HG03066 (cell line): Measurements from ENCODE around the gene WDR20.

Source experiments
- ATAC-seq: cut with Tn5 transposase; IDR thresholded peaks from one replicate; pipeline ENCODE4 v1.9.1; 2021; ENCODE audit warnings: low read depth; ENCODE audit not compliant: unreplicated experiment

Gene WDR20

DNA sequence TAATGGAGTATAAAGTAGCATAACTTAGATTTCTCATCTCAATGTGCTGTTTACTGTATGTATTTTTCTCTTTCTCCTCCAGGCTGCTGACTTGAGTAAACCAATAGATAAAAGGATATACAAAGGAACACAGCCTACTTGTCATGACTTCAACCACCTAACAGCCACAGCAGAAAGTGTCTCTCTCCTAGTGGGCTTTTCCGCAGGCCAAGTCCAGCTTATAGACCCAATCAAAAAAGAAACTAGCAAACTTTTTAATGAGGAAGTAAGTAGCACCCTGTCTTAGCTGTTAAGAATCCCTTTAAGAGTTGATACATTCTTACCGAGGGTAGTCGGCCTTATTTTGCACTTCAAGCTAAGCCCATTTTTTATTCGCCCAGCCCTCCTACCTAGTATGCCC, 55.2 kb downstream of the WDR20 start:
- ATAC-seq: no peak

DNA sequence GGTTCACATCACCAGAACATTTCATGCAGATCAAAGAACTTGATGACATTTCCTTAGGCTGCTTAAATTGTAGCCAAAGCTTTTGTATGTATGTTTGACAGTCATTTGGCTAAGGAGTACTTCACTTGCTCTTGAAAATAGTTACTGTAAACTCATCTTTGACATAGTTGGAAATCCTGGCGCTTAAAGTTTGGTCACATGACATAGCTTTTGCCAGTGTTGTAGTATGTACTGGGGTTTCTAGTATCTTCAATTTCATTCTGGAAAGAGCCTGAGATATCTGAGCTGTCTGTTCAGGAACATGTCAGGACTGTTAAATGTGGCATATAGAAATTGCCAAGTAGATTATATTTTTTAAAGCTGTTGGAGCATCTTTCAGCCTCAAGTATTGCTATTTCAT, 55.7 kb downstream of the WDR20 start:
- ATAC-seq: no peak

DNA sequence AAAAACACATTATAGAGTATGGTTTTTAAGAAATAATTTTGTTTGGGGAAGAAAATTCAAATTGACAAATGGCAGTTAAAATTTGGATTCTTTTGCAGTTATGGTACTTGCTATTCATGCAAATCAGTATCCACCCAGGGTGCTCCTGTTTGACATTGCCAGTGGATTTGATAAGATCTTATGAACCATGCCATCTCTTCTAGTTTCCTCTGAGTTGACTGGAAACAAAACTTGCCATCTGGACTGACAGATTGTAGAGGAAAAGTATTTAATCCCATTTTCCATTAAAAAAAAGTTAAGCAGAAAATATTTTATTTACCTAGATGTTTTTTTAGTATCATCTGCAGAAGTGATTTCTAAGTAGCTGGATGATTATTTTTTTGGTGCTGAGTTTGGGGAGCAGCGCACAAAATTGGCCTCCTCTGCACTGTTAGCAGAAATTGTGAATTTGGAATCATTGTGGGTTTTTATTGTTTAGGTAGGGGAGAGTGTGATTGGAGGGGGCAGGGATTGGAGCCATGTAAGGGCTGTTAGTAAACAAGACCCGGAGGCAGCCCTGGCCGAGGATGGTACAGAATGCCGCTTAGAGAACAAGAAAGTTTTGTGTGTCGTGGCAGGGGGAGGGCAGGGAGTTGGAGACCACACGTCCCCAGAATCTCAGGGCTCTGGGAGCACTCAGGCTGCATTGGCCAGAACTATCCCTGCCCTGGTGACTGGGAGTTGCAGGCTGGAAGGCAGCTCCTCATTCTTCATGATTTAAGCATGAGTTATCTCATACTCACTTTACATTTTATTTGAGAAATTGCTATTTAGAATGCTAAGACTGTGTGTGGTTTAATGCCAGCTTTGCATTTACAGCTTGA, 56.6 kb downstream of the WDR20 start:
- ATAC-seq: no peak

DNA sequence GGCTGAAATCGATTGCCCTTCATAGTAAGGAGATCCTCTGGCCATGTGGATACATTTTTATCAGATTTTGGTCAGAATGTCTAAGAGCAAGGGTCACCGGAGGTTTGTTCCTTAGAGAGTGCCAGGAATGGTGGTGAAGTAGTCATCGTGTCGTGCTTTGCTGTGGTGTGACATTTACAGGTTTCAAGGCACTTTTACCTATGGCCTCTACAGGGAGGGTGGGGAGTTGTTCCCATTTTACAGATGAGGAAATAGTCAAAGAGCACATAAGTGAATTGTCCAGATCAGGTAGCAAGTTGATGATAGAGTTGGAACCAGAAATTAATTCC, 57.2 kb downstream of the WDR20 start:
- ATAC-seq: no peak

DNA sequence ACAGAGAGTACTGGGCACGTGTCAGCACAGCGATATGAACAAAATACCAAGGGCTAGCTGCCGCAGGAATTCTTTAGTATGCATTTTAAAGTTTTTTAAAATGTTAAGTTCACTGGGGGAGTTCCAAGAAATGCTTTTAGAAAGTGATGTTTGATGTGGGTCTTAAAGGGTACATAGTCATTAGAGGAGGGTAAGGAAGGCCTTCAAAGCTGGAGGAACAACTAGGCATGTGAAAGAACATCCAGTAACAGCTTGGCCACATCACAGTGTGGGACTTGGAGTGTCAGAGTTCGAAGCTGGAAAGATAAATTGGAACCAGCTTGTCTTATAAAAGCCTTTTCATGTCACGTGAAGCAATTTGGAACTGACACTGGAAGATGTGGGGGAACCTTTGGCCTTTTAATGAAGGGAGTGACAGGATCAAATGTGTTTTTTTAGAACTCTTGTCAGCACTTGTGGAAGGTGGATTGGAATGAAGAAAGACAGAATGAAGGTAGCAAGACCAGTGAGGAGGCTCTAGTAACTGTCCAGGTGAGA, 57.7 kb downstream of the WDR20 start:
- ATAC-seq: no peak

DNA sequence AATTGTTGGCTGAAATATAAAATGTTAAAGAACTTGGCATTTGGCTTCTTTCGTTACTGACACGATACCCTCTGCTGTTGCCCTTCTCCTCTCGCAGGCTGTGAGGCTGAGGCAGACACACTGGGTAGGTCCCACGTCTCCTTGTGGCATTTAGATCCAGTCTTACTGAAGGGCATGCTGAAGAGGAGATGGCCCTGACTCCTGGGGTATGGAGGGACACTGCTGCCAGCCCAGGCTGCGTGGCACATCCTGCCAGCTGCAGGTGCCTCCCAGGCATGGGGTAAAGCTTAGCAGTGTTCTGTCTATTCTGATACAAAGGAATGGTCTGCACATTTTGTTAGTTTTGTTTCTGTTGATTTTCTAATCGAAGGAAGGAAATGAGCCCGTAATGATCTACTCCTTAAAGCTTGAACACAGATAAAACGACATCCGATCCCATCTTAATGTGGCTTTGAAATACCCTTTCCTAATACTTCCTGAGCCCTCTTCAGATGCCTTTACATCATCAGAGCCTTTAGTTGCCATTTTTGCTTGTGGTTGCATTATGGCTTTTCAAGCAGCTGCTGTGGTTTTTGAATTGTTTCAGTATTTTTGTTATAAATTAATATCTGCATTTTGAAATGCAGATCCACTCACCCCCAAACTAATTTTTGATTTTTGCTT, 61.1 kb downstream of the WDR20 start:
- ATAC-seq: no peak

DNA sequence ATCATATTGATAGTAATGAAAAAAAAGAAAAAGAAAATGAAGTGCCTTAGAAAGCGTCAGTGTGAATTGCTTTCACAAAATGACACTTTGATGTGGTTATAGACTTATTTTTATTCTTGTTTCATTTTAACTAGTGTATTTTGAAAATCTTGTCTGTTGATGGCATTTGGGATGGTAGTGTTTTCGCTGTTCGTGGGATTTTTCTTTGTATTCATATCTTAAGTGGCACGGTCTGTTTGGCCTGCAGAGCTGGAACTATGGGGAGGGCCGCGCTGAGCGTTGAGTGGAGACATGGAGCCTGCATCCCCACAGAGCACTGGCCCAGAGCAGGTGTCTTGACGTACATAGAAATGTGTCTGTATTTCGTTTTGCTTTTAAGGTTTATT, 61.6 kb downstream of the WDR20 start:
- ATAC-seq: no peak

DNA sequence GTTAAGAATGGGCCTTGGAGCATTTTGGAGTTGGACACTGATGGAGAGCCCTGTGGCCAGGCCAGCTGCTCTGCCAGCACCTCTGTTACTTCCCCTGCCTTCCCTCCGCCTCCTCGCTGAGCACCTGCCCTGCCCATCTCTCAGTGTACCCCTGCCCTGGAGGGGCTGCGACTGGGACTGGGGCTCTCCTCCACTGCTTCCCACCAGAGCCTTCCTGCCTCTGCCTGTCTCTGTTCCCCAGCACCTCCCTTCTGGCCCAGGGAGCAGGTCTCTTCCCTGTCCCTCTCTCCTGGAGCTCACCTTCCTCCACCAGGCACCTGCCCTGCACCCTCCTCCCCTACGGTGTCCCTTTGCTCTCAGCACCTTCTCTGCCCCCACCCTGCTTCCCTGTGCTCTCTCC, 62.1 kb downstream of the WDR20 start:
- no peak for ATAC-seq

DNA sequence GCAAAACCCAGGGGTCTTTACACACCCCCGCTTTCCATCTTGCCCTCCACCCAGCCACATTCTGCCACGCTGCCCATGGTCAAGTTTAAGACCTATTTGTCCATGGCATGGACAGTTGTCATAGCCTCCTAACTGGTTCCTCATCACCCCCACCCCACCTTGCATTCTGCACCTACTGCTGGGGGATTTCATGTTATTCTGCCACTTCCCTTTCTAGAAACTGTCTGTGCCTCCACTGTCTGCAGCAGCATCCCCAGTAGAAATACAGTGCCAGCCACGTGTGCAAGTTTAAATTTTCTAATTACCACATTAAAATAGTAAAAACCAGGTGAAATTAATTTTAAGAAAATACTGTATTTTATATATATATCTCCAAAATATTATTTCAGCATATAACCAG, 63.2 kb downstream of the WDR20 start:
- ATAC-seq: no peak

DNA sequence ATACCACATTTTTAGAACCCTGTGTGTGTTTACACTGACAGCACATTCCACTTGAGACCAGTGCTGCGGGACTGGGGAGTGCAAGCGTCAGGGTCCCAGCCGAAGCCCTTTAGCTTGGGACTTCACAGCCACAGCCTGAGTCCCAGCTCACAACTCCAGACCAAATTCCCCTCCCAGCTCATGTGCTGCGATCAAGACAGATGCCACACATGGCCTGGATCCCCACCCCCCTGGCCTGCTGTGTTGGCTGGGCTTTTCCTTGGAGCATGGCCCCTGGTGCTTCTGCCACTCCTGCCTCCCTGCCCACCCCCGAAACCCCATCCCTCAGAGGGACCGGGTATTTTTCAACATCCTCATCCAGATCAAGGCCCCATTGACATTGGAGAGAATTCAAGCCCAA, 63.7 kb downstream of the WDR20 start:
- no peak for ATAC-seq

DNA sequence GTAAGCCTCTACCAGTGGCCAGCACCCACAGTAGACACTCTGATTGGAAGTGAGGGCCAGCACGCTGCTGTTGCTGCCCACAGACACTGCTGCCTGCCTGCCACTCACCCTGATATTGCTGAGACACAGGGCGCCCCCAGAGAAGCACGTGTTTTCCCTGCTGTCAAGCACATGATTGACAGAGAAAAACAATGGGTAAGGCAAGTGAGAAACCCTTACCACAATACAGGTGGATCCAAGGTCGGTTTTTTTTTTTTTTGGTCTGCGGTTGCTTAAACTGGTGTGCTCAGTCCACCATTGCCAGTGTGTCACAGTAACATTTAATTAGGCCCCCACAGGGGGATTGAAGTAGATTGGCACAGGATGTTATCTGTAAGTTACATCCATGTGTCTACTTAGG, 65.9 kb downstream of the WDR20 start:
- ATAC-seq: no peak

DNA sequence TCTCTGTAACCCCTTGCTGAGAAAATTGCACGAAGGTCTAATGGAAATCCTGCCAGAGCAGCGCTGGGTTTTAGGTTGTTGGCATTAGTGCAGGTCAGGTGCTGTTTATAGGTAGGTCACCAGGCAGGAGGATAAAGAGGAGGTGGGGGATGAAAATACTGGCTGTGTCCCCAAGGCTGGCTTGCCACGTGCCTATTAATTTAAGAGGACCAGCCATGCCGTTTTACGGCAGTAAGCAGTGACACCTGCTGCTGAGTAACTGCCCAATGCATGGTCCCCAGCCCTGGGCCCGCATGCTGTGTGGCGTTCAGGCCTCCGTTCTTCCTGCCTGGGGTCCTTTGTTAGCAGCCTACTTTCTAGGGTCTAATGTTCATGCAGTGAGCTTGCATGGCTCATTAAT, 67.2 kb downstream of the WDR20 start:
- no peak for ATAC-seq

DNA sequence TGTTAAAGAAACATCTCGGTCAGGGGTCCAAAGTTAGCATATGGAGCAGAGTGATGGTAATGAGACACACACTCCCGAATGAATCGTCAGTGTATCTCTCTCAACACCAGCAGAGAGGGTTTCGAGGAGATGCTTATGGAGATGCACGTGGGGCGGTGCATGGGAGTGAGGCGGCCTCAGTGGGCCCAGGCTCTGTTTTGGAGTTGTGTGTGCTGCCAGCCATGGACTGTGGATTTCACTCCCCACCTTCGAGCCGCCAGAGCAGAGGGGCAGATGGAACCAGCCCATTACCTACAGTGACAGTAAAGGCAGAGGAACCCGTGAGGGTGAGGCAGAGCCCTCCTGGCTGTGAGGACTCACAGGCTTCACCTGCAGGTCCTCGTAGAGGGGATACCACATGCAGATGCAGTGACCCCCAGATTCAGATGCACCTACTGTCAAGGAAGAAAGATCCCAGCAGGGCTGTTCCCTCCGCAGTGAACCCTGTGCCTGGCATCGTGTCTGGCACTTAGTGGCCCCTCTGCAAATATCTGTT, 68.2 kb downstream of the WDR20 start:
- ATAC-seq: no peak

DNA sequence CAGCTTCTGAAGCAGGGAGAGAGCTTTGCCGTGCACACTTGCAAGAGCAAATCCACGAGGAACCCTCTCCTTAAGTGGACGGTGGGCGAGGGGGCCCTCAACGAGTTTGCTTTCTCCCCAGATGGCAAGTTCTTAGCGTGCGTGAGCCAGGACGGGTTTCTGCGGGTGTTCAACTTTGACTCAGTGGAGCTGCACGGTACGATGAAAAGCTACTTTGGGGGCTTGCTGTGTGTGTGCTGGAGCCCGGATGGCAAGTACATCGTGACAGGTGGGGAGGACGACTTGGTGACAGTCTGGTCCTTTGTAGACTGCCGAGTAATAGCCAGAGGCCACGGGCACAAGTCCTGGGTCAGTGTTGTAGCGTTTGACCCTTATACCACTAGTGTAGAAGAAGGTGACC, 69.0 kb downstream of the WDR20 start:
- ATAC-seq: no peak

DNA sequence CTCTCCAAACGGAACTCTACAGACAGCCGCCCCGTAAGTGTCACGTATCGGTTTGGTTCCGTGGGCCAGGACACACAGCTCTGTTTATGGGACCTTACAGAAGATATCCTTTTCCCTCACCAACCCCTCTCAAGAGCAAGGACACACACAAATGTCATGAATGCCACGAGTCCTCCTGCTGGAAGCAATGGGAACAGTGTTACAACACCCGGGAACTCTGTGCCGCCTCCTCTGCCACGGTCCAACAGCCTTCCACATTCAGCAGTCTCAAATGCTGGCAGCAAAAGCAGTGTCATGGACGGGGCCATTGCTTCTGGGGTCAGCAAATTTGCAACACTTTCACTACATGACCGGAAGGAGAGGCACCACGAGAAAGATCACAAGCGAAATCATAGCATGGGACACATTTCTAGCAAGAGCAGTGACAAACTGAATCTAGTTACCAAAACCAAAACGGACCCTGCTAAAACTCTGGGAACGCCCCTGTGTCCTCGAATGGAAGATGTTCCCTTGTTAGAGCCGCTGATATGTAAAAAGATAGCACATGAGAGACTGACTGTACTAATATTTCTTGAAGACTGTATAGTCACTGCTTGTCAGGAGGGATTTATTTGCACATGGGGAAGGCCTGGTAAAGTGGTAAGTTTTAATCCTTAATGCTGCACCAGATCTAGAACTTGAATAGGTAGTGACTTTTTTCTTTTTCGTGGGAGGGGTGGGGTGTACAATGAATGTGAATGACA, 69.7 kb downstream of the WDR20 start:
- ATAC-seq: no peak

DNA sequence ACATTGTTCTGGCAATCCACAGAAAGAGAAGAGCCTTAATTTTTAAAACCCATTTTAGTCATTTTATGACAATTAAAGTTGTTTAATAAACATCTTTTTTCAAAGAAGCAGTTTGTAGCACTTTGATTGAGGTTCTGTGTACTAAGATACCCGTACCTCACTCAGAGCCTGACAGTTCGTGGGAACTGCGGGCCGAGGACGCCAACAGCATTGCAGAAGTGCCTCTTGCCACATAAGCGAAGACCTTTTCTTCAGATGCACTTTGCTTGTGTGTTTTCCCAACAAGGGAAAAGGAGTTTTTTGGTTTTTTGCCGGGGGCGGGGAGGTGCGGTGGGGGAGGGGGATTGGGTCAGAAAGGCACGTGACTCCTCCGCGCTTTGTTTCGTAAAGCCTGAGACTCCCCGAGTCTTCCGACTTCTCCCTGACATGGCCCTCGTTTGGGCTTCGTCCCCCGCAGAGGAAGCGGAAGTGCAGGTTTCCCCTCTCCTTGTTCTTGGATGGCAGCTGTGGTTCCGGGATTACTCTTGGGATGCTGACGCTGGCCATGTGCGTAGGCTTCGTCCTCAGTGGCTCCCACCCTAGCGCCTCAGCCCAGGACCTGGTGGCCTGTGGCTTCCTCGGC, 70.8 kb downstream of the WDR20 start:
- no peak for ATAC-seq

DNA sequence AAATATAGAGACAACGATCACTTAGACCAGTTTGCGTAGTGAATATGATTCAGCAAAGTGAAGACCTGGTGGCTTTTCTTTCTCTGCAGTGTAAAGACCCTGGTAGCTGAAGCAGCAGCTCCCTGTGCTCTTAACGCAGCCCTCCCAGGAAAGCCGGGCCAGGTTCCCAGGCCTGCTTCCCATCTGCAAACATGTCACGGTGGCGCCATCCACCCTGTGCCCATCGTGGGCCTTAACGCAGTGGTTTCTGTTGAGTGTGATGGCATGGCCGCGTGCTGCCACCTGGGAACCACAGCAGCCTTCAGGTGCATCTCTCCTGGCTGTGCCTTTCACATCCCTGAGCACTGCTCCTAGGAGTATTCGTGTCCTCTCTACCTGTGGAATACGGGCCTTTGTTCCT, 71.5 kb downstream of the WDR20 start:
- no peak for ATAC-seq

DNA sequence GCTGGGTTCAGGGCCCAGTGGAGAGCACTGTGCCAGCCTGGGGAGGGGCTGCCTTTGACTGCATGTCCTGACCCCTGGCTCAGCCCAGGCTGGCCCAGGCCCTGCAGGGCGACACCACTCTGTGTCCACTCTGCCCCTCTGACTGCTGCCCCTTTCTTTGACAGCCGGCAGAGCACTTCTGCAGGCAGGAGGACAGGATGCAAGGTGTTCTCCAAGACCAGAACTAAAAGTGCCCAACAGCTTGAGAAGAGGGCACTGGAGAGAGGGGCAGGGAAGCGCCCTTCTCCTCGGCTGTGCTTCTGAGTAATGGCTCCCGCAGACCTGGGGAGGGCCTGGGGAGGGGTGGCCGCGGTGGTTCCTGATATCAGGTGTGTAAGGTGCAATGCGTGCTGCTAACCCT, 72.7 kb downstream of the WDR20 start:
- ATAC-seq: no peak

DNA sequence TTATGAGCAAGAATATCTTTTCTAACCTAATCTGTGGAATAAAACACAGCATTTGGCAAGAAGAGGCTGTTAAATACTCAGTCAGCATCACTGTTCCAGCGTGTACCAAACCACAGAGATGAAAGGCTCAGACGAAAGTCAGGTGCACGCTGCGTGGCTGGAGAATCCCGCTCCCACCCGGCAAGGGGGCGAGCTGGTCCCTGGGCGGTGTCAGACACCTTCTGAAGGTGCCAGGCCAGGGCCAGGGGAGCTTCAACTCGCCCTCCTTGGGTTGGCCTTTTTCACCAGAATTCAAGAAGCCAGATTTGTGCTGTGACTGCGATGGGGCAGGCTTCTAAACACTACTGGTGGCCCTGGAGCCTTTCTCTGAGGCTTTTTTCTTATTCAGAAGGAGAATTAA, 73.1 kb downstream of the WDR20 start:
- ATAC-seq: no peak

DNA sequence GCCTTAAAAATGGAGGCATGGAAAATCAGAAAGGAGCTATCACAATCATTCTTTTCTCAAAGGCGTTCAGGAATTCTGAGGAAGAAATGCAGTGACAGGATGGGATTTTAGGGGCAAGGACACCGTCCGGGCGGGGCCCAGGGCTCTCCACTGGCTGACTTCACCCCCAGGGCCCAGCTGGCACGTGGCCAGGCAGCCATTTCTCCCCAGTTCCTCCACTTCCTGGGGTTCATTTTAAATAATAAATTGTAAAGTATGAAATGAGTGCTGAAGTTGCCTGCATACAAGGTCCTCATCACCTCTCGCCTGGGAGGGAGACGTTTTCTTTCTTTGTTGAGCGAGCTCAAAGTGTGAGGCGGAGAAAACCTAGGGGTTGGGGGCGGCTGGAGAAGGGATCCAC, 73.8 kb downstream of the WDR20 start:
- ATAC-seq: no peak
